NCI-H510A treated with DMSO at 0.1 percent for 48 hours (cell line): Measurements from ENCODE around the gene MRPL54.

Source experiments
- DNase-seq: peaks from one replicate; lab custom pipeline; 2025; lab: John Stamatoyannopoulos, UW

The MRPL54 gene

DNA sequence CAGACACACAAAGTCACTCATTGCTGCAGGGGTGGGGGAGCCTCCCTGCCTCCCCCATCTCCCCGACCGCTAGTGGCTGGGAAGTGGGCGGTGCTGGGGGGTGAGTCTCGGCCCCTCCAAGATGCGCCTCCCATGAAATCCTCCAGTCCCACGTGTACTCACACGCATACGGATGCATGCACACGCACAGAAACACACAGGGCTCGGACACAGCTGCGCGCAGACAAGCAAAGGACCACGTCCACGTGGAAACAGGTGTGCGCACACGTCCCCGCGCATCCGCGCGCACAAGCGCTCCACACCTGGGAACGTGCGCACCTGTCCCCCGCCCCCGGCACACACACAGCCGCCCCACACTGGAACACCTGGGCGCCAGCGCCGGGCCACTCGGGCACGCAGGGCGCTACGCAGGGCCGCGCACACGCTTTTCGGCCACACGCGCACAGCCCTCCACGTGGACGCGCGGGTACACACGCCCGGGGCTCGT, 23.0 kb downstream of the MRPL54 start:
- no peak for DNase-seq

DNA sequence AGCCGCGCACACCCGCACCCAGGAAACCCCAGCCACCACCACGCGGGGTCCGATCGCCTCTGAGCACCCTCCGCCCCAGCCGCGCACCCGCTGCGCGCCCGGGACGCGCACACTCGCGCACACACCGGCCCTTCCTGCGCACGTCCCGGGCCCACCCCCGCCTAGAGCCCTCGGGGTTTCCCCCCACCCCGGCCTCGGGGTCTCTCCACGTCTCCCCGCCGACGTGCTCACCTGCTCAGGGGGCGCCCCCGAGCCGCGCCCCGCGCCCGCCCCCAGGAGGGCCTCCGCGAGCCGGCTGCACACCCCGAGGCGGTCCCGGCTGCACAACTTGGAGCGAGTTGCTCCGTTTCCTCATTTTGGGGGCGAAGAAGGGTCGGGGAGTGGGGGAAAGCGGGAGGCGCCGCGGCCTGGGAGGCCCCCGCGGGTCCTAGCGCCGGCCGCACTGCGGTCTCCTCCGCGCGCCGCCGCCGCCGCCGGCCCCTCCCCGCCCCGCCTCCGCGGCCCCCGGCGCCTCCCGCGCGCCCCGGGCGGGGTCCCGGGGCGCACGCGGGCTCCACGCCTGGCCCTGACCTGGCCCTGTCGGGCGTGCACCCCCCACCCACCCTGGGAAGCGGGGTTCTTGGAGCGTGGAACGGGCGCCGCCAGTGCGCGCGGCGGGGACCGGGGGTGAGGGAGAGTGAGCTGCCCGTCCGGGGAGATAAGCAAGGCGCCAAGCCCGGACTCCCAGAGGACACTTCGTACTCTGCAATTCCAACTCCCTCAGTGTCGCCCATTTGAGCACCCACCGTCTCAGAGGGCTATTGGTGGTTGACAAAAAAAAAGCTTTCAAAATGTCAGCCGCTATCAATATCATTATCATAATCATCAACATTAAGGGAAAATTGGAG, 23.7 kb downstream of the MRPL54 start, which contains the start of gene MATK:
TSS of gene MATK (minus strand) at position 444 of the 887 bp plus-strand sequence. CDS start 1,246 bp downstream, outside the sequence.
- no peak for DNase-seq

DNA sequence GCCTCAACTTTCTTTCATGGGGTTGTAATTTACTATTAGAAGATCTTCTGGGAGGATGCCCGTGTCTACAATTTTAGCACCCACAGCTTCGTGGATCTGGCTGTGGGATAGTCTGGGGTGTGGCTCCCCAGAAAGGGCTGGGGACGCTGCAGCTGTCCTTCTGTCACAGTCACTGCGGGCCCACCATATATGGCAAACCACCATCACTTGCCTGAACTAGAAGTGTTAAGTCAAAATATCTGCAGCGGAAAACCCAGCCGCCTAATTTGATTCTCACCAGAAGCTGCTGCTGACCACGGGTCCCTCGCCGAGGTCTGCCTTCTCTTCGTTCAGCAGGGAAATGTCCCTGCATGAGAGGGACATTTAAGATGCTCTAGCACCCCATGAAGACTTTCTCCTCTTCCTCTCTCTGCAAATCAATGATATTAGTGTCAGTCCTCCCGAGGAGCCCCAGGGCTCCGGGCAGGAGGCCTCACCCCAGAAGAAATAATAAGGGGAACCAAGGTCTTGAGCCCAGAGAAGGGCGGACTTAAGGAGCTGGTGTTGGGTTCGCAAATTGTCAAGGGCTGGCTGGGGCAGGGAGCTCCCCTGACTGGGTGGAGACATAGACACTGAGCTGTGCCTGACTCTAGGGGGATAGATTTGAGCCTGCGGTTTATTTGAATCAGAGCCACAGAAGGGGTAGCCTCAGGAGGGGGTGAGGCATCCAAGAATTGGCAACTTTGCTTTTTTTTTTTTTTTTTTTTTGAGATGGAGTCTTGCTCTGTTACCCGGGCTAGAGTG, 26.7 kb downstream of the MRPL54 start:
- no peak for DNase-seq

DNA sequence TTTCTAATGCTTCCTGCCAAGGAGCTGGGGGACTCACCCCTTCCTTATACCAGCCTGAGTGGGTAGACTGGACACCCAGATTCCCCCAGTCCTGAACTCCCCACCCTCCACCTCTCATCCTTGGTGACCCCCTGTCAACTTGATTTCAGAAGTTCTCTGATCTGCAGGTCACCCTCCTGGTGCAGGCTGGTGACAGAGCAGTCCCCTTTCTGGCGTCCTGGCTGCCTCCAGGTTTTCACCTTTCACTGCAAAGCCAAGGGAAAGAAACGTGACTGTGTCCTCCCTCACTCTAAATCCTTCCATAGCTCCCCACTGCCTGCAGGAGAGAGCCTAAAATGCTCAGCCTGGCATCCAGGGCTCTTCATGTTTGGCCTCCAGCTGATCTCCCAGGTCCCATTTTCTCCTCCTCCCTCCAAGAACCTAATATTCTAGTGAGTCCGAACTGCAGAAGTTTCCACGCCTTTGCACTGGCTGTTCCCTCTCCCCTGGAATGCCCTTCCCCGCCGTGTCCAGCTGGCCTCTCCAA, 27.8 kb downstream of the MRPL54 start:
- no peak for DNase-seq

DNA sequence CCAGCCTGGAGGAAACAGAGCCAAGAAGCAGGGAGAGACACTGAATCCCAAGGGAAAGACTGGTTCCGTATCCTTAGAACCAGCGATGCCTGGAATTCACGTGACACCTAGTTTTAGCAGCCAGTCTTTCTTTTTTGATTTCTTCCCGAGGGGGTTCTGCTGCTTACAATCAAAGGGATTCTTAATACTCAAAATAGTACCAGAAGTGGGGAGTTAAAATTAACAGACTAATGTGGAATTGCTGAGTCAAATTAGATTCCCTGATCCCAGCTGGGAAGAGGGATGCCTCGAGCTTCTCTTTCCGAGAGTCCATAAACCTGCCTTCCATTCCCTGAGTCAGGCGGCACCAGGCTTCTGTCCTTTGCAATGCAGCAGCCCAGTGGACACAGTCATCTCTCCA, 28.5 kb downstream of the MRPL54 start:
- DNase-seq, result no peak

DNA sequence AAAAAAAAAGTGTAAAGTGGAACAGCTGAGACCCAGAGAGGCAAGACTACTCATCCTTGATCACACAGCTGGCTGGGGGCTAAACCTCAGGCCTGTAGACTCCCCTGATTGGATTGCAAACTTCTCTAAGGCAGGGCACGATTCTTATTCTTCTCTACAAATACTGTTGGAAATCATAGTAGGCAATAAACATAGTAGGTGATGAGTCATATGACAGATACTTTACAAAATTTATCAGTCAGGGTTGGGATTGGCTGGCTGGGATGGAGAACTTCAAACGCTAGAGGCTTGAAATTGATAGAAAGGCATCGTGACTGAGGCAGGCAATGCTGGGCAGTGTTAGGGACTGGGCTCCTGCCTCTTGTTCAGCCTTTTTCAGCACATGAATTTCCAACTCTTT, 29.6 kb downstream of the MRPL54 start:
- DNase-seq, result no peak

DNA sequence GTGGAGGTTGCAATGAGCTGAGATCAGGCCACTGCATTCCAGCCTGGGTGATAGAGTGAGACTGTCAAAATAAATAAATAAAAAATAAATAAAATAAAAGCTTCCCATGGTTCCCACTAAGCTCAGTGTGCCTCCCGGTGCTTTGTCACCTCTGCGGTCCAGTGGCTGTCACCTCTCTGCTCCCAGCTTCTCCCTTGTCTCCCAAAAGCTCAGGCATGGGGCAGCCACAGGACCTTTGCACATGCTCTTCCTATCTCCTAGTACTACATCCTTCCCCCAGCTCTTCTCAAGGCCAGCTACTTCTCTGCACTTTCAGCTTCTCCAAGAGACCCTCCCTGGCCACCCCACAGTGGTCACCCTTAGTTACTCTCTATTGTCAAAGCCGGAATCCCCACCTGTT, 31.3 kb downstream of the MRPL54 start:
- no peak for DNase-seq

DNA sequence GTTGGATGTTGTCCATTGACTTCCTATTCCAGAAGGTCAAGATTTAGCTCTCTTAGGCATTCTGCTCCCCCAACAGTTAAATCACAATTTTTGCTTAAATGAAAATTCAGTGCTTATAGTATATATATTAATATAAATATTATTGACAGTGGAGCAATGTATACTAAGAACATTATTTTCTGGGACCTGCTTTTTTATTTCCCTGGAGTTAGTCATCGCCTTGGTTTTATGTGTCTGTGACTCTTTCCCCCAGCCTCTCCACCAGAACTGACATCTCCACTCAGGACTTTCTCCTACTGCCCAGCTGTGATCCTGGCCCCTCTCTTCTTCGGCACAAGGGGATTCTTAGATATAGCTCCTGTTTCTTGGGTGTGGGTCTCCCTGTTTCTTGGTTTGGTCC, 33.9 kb downstream of the MRPL54 start:
- DNase-seq, result no peak

DNA sequence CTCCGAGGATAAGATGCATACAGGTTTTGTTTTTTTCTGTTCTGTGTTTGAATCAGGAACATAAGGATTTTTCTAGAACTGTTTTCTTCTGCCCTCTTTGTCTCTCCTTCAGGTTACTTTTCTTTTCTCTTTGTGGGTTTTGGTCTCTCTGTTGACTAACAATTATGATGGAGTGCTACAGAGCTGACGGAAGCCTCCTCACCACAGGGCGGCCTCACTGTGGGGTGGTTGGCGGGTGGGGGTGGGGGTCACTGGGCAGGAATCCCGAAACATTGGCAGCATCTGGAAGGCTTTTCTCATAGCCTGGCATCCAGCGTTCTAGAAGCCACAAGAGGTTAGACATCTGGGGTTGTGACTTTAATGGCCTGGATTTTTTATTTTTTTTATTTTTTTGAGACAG, 35.7 kb downstream of the MRPL54 start:
- DNase-seq, result no peak

DNA sequence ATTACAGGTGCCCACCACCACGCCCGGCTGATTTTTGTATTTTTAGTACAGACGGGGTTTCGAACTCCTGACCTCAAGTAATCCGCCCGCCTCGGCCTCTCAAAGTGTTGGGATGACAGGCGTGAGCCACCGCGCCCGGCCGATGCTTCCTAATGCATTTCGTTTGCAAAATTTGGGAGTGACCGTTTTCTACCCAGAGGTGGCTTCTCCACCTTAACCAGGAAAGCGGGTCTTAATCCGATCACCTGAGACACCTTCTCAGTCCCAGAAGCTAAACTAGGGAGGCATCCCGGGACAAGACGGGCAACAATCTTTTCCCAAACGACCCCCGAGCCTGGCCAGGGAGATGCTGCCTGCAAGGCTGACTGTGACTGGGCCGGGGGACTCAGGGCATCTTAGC, 38.5 kb downstream of the MRPL54 start:
- DNase-seq, result no peak

DNA sequence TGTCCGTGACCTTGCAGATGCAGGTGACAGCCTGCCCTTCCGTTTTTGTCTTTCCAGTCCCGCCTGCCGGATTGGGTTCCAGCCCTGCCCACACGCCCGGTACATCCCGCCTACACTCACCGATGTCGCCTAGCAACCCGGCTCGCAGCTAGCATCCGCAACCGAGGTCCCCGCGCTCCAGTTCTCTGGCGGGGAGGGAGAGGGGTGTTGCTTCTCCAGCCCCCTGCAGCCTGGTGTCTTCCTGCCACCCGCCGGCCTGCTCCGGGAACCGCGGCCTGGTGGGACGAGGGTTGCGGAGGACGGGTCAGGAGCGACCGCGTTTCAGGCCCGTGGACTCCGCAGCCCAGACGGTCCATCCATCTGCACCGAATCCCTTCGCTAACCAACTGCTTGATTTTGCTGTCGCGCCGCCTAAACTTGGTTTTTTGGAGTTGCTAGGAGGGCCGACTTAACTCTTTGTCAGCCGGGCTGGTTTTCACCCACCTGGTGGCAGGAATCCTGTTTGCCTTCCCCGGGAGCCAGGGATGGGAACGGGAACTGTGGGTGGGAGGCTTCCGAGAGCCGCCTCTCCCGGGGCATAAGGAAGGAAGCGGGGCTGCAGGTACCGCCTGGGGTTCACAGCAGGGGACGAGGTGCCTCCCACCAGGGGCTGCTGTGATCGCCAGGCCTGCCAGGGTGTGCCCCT, 39.1 kb downstream of the MRPL54 start:
- peak; percentile 63 for DNase-seq

DNA sequence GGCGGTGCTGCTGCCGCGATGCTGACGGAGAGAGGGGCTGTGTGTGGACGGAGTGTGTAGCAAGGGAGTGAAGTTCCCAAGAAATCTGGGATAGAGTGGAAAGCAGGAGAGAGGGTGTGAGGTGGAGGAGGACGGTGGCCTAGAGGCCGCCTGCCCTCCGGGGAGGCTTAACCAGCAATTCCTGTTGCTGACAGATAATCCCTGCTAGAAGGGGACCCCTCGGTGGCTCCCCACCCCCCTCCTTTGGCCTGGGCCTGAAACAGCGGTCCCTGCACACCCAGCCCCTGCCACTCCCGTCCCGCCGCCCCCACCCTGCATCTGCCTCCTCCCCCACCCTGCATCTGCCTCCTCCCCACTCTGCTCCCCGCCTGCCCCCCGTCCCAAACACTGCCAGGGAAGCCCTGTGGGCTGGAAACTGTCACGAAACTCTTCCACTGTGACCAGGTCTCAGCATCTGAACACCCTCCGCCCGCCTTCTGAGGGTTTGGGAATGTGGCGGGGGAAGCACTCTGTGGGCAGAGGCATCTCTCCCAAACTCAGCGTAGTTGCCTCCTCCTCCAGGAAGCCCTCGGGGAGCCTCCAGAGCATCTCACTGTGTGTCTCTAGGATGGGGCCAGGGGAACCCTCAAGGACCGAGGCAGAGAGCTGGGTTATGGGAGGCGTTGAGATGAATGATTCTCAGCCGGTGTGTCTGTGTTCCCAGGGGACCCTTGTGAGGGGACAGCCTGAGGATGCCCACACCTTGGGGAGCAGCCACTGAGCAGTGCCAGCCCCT, 40.8 kb downstream of the MRPL54 start:
- DNase-seq, result no peak

DNA sequence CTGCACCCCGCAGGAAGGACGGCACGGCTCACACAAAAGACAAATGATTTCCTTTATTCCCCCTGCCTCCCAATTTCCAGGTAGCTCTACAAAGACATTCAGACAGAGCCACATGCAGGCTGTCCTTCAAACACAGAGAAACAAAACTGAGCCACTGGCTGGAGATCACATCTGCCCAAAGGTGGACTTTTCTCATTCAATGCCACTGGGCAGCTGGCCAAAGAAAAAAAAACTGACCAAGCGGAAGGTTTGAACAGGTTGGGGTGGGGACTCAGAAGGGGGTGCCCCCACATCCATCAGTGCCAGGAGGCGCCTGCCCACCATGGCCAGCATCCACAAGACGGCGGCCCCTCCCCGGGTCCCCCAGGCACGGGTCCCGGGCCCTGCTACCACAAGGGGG, 41.5 kb downstream of the MRPL54 start:
- DNase-seq, result no peak

DNA sequence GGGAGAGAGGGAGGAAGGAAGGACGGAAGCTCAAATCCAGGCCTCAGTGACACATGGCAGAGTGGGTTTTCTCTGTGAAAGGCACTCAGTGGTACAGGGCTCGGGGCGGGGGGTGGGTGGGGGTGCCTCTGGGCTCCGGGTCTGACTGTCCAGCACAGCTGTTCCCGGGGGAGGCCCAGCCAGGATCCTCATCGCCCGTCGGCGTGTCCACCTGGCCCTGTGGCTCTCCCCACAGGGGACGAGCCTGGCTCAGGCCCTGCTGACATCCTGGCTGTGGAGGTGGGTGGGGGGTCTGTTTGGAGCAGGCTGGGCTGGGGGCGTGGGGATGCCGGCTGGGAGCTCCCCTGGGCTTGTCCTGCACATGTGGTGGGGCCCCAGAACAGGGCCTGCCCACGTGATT, 41.9 kb downstream of the MRPL54 start:
- no peak for DNase-seq

DNA sequence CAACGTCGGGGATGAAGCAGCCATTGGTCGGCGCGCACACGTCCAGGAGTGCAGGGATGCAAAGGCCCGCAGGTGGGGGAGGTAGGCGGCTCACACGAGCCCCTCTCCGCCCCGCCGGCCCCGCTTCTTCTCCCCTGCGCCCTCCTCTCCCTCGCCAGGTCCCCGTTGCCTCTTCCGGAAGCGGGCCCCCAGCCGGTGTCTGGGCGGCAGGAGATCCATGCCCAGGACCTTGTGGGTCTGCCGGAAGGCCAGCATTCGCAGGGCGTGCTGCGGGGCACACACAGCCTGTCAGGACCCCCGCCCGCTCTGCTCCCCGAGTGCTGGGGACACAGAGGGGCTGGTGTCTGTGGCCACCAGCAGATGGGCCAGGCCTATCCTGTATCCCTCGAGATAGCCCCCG, 43.4 kb downstream of the MRPL54 start:
- DNase-seq, result no peak

DNA sequence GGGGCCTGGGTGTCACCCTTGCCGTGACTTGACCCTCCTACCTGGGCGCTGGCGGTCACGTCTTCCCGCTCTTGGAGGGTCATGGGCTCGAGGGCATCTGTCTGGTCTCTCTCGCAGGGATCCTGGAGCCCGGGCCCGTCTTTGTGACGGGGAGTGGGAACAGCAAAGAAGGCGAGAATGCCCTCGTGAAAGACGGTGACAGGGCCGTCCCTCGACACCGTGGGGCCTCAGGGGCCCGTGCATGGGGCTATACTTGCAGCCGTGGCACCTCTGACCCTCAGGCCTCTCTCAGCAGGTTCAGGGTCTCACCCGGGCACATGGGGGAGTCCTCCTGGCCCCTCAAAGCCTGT, 44.6 kb downstream of the MRPL54 start:
- DNase-seq, result no peak

DNA sequence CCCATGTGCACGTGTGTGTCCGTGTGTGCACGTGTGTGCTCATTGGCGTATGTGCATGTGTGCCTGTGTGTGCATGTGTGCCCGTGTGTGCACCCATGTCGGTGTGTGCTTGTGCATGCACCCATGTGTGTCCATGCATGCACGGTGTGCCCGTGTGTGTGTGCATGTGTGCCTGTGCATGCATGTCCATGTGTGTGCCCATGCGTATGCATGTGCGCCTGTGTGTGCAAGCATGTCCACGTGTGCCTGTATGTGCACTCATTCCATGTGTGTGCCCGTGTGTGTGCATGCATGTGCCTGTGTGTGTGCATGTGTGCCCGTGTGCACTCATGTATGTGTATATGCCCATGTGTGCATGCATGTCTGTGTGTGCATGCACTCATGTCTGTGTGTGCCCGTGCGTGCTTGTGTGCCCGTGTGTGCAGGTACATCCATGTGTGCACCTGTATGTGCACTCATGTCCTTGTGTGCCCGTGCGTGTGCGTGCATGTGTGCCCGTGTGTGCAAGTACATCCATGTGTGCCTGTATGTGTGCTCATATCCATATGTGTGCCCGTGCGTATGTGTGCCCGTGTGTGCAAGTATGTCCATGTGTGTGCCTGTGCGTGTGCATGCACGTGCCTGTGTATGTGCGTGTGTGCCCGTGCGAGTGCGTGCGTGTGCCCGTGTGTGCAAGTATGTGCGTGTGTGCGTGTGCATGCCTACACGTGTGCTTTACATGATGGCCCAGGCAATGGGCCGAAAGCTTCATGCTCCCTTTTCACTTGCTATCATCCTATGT, 45.3 kb downstream of the MRPL54 start:
- DNase-seq, result no peak

DNA sequence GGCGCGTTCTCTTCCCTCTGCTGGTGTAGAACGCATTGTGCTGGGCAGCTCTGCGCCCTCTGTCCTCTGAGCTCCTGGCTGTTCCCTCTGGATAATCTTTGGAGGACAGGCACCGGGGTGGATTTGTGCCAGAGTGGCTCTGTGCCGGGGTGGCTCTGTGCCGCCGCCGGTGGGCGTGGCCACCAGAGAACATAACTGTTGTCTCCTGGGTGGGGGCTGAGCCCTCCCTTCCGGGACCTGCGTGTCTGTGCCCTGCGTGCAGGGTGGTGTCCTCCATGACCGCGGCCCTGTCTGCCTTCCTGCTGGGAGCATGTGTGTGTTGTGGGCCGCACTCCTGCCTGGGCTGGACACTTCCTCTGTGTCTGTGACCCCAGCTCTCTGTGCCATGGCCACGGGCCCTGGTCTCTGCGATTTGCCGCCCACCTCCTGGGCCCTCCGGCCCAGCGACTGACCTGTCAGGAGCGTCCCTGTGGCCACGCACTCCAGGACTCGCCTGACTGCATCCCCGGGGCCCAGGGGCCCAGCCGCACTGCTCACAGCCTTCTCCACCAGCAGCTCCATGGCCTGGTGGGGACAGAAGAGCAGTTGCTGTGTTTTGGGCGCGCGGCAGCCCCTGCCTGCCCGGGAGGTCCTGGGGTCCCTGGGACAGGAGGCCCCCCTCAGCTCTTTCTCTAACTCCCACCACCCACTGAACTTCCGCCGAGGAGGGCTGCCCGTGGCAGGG, 46.1 kb downstream of the MRPL54 start:
- DNase-seq, result no peak

DNA sequence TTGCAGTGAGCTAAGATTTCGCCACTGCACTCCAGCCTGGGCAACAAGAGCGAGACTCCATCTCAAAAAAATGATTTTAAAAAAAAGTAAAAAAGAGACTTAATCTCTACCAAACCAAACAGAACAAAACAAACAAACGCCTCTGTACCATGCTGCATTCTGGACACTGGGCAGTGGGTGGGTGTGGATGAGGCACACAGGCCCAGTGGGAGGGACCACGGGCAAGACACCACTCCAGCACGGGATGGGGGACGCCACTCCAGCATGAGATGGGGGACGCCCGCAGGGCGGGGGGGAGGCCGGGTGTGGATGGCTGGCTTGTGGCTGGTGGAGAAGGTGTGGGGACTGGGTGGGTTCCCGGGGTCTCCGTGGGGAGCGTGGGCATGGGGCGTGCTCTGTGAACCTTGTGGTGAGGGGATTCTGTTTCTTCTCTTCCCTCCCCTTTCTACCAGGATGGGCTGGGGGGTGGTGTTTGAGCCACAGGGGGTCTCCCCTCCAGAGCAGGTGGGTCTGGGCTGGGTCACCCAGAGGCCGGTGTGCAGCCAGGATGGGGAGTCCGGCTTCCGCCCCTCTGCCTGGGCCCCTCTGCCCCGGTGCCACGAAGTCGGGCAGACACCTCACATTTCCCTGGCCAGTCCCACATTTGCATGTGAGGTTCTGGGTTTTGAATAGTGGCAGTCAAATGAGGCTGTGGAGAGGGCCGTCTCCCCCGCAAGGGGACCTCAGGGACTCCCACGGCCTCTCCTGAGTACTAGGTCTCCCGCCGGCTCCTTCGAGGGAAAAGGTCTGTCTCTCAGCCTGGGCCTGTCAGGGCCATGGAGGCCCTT, 47.6 kb downstream of the MRPL54 start:
- no peak for DNase-seq
